CMK (cell line): ENCODE results near the gene LPP.

Experiments
- DNase-seq: peaks from one replicate; pipeline ENCODE4 v3.0.0-alpha.2; 2010; ENCODE audit warnings: low read depth

Gene LPP

DNA sequence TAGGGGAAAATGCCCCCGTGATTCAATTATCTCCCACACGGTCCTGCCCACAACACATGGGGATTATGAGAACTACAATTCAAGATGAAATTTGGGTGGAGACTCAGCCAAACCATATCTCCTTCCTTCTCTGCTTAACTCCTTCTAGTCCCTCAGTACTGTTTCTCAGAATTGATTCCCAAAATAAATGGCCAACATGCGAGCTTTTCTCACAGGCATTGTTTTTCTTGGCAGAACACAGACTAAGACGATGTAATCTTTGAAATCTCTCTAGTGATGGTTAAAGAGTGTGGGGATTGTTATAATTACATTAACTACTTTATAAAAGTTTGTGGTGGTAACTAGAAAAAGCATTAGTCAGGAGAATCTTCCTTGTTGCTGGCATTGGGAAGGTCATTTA, 366.5 kb downstream of the LPP start:
- DNase-seq: no peak

GRCh38 chr3:188522115-188522514, 368.2 kb downstream of the LPP start:
- no peak for DNase-seq

GRCh38 chr3:188523291-188523690, 369.3 kb downstream of the LPP start:
- DNase-seq: no peak

DNA sequence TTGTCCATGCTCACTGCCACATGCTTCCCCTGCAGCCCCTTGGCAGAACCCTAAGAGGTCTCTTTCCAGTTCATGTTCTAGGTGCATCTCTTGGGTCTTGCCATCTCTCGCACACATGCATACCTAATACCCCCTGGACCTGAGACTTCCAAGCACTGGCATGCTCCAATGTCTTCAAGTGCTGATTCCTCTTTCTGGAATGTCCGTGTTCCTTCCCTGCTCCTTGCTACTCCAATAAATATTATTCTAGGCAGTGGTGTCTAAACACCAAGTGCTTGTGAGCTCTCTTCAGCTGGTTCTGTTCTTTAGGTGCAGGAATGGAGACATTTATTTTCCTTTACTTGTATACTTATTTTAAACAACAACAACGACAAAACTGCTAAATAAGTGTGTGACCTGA, 370.1 kb downstream of the LPP start:
- no peak for DNase-seq

GRCh38 chr3:188526057-188526456, 372.1 kb downstream of the LPP start:
- DNase-seq: no peak

DNA sequence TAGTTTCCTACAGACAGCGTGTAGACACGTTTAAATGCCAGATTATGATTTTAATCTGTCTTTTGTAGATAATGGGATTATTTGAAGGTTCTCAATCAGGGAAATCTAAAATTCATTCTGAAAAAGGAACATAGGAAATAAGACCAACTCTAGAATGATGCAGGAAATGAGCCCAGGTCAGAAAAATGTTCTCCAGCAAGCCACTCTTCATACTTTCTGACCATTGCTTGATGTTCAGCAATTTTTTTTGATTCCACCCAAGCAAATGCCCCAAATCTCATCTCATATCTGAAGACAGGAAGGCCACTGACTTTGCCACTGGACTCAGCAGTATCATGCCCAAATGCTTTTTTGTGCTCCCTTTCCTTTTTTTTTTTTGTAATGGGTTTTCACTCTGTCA, 373.4 kb downstream of the LPP start:
- DNase-seq: no peak

GRCh38 chr3:188528396-188528795, 374.4 kb downstream of the LPP start:
- DNase-seq: no peak

GRCh38 chr3:188529228-188529627, 375.3 kb downstream of the LPP start:
- no peak for DNase-seq

- no peak for DNase-seq
Observed at GRCh38 chr3:188530226-188530625, 376.3 kb downstream of the LPP start.

DNA sequence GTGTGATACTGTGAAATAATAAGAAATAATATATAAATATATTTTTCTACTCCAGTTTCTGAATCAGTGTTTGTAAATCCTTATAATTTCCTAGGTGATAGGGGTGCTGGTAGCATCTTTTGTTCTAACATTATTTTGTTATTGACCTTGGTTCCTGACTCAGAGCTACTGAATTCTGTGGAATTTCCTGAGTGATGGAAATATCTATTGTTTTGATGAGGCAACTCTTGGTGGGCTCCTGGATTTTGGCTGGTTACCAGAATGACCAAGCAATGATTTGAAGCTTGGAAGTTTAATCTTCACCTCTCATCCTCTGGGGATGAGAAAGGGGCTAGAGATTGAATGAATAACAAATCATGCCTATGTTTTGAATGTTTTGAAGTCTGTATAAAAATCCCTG, 377.3 kb downstream of the LPP start:
- DNase-seq: no peak

DNA sequence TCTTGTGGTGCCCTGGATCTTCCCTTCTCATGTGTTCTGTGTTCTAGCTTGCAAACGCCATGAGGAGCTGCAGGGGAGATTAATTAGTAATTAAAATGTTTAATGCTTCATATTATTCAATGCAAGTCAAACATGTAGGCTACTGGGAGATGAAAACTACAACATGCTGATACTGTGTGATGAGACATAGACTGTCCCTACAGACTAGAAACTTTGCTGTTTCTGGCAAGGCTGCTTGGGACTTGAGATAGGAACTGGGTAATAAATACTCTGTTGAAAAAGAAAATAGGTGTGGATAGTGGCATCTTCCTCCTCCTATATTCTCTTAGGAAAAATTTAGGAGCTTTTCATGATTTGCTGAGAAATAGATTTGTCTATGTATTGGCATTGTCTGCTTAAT, 379.2 kb downstream of the LPP start:
- no peak for DNase-seq

- DNase-seq: no peak
Observed at GRCh38 chr3:188533612-188534357, 379.8 kb downstream of the LPP start.

DNA sequence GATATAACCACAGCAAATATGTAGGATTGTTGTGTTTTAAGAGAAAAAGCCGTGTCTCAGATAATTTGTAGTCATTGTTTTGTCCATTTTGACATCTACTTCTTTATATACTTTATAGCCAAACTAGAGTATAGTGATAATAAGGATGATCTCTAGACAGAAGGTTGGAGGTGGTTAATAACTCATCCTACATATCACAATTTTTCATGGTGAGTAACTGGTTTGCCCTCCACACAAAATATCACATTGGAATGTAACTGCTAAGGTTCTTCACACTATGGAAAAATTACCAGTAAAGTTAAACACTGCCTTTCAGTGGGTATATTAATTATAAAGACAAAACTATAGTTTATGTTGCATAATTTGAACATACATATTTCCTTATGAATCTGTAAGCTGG, 380.7 kb downstream of the LPP start:
- no peak for DNase-seq

- no peak for DNase-seq
Observed at GRCh38 chr3:188537606-188538005, 383.6 kb downstream of the LPP start.

DNA sequence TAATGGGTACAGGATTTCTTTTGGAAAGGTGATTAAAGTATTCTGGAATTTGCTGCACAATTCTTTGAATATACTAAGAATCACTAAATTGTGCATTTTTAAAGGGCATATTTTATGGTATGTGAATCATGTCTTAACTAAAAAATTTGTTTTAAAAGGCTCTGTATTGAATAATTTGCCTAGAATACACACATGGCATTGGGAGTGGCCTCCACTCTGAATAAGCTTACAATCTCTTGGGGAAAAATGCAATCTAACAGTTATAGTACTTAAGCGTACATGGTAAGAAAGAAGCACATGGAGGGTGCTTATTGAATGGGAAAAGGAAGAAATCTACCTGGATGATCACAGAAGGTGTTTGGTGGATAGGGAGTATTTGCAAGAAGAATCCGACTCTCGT, 385.1 kb downstream of the LPP start:
- DNase-seq: no peak

- no peak for DNase-seq
Observed at GRCh38 chr3:188539631-188540194, 385.8 kb downstream of the LPP start.

- no peak for DNase-seq
Observed at GRCh38 chr3:188542196-188542595, 388.2 kb downstream of the LPP start.

GRCh38 chr3:188544012-188544411, 390.1 kb downstream of the LPP start:
- DNase-seq: no peak

GRCh38 chr3:188546835-188547670, 393.1 kb downstream of the LPP start:
- no peak for DNase-seq

DNA sequence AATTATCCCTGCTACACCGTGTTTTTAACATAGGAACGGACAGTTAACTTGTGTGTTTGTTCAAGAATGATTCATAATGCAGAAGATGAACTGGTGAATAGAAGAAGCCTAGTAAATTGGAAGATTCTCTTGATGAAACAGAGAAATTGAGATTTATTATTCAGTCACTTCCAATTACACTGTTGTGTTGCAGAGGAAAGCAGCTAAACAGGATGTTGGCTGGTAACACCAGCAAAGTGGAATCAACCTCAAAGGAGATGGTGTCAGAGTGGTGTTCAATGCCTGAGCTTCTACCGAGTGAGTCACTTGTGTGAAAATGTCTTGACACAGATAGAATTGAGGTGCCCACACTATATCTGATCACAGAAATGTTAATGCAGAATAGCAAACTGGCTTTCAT, 399.6 kb downstream of the LPP start:
- DNase-seq: no peak

- DNase-seq: no peak
Observed at GRCh38 chr3:188554404-188554803, 400.4 kb downstream of the LPP start.

- no peak for DNase-seq
Observed at GRCh38 chr3:188557235-188557634, 403.3 kb downstream of the LPP start.

- DNase-seq: no peak
Observed at GRCh38 chr3:188558343-188559071, 404.6 kb downstream of the LPP start.
